Transverse colon (tissue), 3 donors: ENCODE data around the gene INPP5J.

Experiments
- CTCF ChIP-seq, 5 experiments: fragments of 200-600 bp in 3 of 5; fragments of 450-650 bp in 2 of 5; sonication (generic) in 3 of 5; IDR thresholded peaks; 1 replicate in 2 of 5; 2 replicates in 3 of 5; pipeline ENCODE4 v1.5.1; 2016 to 2017; ENCODE audit warnings: antibody characterized with exemption in 5 of 5, inconsistent platforms in 3 of 5, mild to moderate bottlenecking in 2 of 5, moderate library complexity in 1 of 5
- POLR2A ChIP-seq: fragments of 450-650 bp; IDR thresholded peaks from one replicate; pipeline ENCODE4 v1.6.1; 2016; ENCODE audit warnings: antibody characterized with exemption, mild to moderate bottlenecking, moderate library complexity

GRCh38 chr22:31136711-31137110 is 13.9 kb downstream of the INPP5J start:
- no peak for TF ChIP-seq POLR2A
- TF ChIP-seq CTCF (IDR thresholded peaks at IDR 0.05): no peak
